ENCODE measurements around the gene PPP3CA. TPM values are rescaled to one million over a fixed set of nuclear protein-coding genes. Genes with fewer than 3 reads are reported as not detected.
A peak's percentile ranks its signal among the peaks of the same experiment; 100 is the strongest.

The PPP3CA gene
- total RNA-seq, 1 experiment from 2014 or later: 40.2 TPM

DNA sequence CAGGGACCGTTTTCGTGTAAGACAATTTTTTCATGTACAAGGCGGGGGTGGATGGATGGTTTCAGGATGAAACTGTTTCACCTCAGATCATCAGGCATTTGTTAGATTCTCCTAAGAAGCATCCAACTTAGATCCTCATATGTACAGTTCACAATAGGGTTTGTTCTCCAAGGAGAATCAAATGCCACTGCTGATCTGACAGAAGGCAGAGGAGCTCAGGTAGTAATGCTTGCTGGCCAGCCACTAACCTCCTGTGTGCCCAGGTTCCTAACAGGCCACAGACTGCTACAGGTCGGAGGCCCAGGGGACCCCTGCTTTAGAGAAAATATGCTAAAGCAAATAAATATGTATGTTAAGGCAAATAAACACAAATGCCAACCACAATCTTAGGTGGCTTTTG lies 61.3 kb downstream of the PPP3CA start:
- no peaks in the 10 kb centered on the region for H3K9me3 ChIP-seq (ENCODE audit: insufficient read depth, low read depth)
- no TSS peak for BruUV-seq (replicated peaks)
- H4K20me1 ChIP-seq (ENCODE audit: insufficient read depth): no peaks in the 10 kb centered on the region
- no peaks in the 10 kb centered on the region for H3K27me3 ChIP-seq (ENCODE audit: insufficient read depth, low read depth)
- H3F3A ChIP-seq (ENCODE audit: insufficient read depth, low read depth): no peaks in the 10 kb centered on the region
- no peak overlapping the region for H3K4me3 ChIP-seq
- POLR2A ChIA-PET (ENCODE audit: unreplicated experiment): no interaction called here
- no peak overlapping the region for H3K4me2 ChIP-seq
- H3K79me2 ChIP-seq (ENCODE audit: low read depth): no peaks in the 10 kb centered on the region
- H3K9me2 ChIP-seq (ENCODE audit: insufficient read depth): no peaks in the 10 kb centered on the region
- no peak overlapping the region for H3K27ac ChIP-seq
- TF ChIP-seq CTCF (conservative IDR thresholded peaks at IDR 0.05) (no peak), EZH2 (IDR thresholded peaks at IDR 0.05; ENCODE audit: low read depth) (no peak)
- H2AFZ ChIP-seq: no peak overlapping the region
- no peak for DNase-seq
- H3K36me3 ChIP-seq (ENCODE audit: low read depth): no peaks in the 10 kb centered on the region
- H3K4me1 ChIP-seq (replicated peaks; ENCODE audit: insufficient read depth): 0 out of 2 replicates have a peak, but pooled peaks cover 6% of the 10 kb centered on the region
- intact Hi-C loops (cut with micrococcal nuclease; ENCODE audit: unreplicated experiment): no loop called here
- CTCF ChIA-PET: no interaction called here

DNA sequence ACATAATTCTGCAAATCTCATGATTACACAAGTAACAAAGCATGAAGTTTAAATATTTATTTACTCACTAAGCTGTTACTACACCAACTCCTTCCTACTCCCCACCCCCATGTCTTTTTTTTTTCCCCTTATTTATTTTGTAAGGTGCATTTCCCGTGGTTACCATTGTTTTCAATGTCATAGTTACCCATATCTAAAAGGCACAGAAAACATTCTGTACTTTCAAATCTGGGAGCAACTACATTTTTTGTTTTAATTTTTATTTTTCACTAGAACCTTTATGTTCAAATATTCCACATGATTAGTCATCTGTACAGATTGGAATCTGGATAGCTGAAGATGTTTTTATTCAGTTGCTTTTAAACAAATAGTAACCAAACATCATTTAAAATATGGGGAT lies 62.8 kb downstream of the PPP3CA start:
- Histone ChIP-seq H3F3A (ENCODE audit: insufficient read depth, low read depth) (no peaks in the 10 kb centered on the region), H3K4me1 (replicated peaks; ENCODE audit: insufficient read depth) (0 out of 2 replicates have a peak, but pooled peaks cover 6% of the 10 kb centered on the region), H3K4me2 (no peak overlapping the region), H4K20me1 (ENCODE audit: insufficient read depth) (no peaks in the 10 kb centered on the region), H3K9me2 (ENCODE audit: insufficient read depth) (no peaks in the 10 kb centered on the region), H3K9me3 (ENCODE audit: insufficient read depth, low read depth) (no peaks in the 10 kb centered on the region), H3K36me3 (ENCODE audit: low read depth) (no peaks in the 10 kb centered on the region), H3K27me3 (ENCODE audit: insufficient read depth, low read depth) (no peaks in the 10 kb centered on the region), H3K4me3 (no peak overlapping the region), H3K27ac (no peak overlapping the region), H2AFZ (no peak overlapping the region), H3K79me2 (ENCODE audit: low read depth) (no peaks in the 10 kb centered on the region)
- ChIA-PET POLR2A (ENCODE audit: unreplicated experiment) (no interaction called here), CTCF (no interaction called here)
- no peak for TF ChIP-seq EZH2 (IDR thresholded peaks at IDR 0.05; ENCODE audit: low read depth)
- no peak for TF ChIP-seq CTCF (conservative IDR thresholded peaks at IDR 0.05)
- intact Hi-C loops (cut with micrococcal nuclease; ENCODE audit: unreplicated experiment): no loop called here
- DNase-seq: peak in 1 of 2 experiments; percentile 48
- no TSS peak for BruUV-seq (replicated peaks)

DNA sequence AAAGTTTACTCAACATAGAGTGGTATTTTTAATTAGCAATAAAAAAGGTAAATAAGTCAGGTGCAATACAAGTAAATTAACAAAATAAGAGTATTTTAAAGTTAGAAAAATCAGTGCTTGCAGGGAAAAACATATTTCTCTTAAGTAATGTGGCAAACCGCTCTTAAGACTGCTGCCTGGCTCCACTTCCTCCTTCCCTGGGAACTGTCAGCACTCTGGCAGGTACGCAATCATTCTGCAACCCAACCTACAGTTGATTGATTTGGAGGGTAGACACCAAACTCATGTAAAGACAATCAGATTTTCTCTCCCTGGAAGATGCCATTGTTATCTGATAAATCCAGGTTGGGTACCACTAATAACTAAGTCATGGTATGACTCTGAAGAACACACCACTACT lies 63.9 kb downstream of the PPP3CA start:
- POLR2A ChIA-PET (ENCODE audit: unreplicated experiment): no interaction called here
- 0 out of 2 replicates have a peak, but pooled peaks cover 6% of the 10 kb centered on the region for H3K4me1 ChIP-seq (replicated peaks; ENCODE audit: insufficient read depth)
- no peak overlapping the region for H3K27ac ChIP-seq
- H3K9me3 ChIP-seq (ENCODE audit: insufficient read depth, low read depth): no peaks in the 10 kb centered on the region
- H3K27me3 ChIP-seq (ENCODE audit: insufficient read depth, low read depth): no peaks in the 10 kb centered on the region
- no peak overlapping the region for H2AFZ ChIP-seq
- no peak overlapping the region for H3K4me3 ChIP-seq
- TF ChIP-seq CTCF (conservative IDR thresholded peaks at IDR 0.05) (no peak), EZH2 (IDR thresholded peaks at IDR 0.05; ENCODE audit: low read depth) (no peak)
- no peaks in the 10 kb centered on the region for H3K36me3 ChIP-seq (ENCODE audit: low read depth)
- H3F3A ChIP-seq (ENCODE audit: insufficient read depth, low read depth): no peaks in the 10 kb centered on the region
- intact Hi-C loops (cut with micrococcal nuclease; ENCODE audit: unreplicated experiment): no loop called here
- H3K4me2 ChIP-seq: no peak overlapping the region
- CTCF ChIA-PET: no interaction called here
- no peak for DNase-seq
- BruUV-seq (replicated peaks): no TSS peak
- no peaks in the 10 kb centered on the region for H3K79me2 ChIP-seq (ENCODE audit: low read depth)
- no peaks in the 10 kb centered on the region for H4K20me1 ChIP-seq (ENCODE audit: insufficient read depth)
- H3K9me2 ChIP-seq (ENCODE audit: insufficient read depth): no peaks in the 10 kb centered on the region
